Neural cell (in vitro differentiated cells): Measurements from ENCODE around the gene GABRG3.

Experiments
- MXI1 ChIP-seq: fragments of 450-650 bp; conservative IDR thresholded peaks from 2 replicates; pipeline ENCODE4 v1.6.1; 2014; ENCODE audit warnings: antibody characterized with exemption, mild to moderate bottlenecking; ENCODE audit not compliant: poor library complexity, severe bottlenecking
- TF ChIP-seq, protein P1 (sequence below): fragments of 450-650 bp; IDR thresholded peaks from 2 replicates; pipeline ENCODE4 v1.5.1; 2014; ENCODE audit warnings: antibody characterized with exemption, mild to moderate bottlenecking, moderate library complexity; ENCODE audit not compliant: poor library complexity, severe bottlenecking

DNA sequence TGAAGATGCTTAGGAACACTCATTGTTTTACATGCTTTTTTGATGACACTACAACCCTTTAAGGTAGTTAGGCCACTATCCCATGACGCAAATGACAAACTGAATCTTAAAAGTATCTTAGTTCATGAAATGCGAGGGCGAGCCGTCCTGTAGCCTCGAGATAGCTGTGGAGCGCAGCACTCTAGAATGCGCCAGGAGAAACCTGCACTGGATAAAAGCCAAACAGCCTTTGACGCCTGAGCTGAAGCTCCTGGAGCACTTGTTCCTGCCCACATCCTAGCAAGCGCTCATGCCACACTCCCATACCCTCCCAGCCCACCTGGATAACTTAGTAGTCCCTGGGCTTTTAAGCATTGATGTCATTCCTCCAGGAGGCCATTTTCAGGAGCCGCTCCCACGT lies 516.9 kb downstream of the GABRG3 start:
- TF ChIP-seq, protein P1, sequence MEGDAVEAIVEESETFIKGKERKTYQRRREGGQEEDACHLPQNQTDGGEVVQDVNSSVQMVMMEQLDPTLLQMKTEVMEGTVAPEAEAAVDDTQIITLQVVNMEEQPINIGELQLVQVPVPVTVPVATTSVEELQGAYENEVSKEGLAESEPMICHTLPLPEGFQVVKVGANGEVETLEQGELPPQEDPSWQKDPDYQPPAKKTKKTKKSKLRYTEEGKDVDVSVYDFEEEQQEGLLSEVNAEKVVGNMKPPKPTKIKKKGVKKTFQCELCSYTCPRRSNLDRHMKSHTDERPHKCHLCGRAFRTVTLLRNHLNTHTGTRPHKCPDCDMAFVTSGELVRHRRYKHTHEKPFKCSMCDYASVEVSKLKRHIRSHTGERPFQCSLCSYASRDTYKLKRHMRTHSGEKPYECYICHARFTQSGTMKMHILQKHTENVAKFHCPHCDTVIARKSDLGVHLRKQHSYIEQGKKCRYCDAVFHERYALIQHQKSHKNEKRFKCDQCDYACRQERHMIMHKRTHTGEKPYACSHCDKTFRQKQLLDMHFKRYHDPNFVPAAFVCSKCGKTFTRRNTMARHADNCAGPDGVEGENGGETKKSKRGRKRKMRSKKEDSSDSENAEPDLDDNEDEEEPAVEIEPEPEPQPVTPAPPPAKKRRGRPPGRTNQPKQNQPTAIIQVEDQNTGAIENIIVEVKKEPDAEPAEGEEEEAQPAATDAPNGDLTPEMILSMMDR, result no peak
- TF ChIP-seq MXI1, result no peak
